Frontal cortex (tissue), 4 donors: ENCODE data around the gene FAM89B. TPM values are rescaled to one million over a fixed set of nuclear protein-coding genes. Genes with fewer than 3 reads are reported as not detected.

Source experiments
- DNase-seq, 2 donors: peaks; one replicate each; pipeline ENCODE4 v3.0.0; 2012; ENCODE audit warnings: low spot score in 2 of 2
- FAIRE-seq: peaks from 2 replicates; lab custom pipeline; 2012; peaks lifted over from hg19 to GRCh38; lab: Jason Lieb, UNC
- small RNA-seq: library from RNA; depleted of rRNA; stranded (forward); fragments of <200 nt; gene quantifications from one replicate; pipeline ENCODE3, GENCODE V24; 2014
- total RNA-seq: library from RNA; depleted of rRNA; stranded (reverse); fragments of >200 nt; gene quantifications from one replicate; pipeline ENCODE4 v1.2.3, GENCODE V29; 2014
- donor health status: control.
- donor health status: control.
- donor health status: control.

The FAM89B gene
- total RNA-seq, 1 donor from 2014 or later, result 19.6 TPM

DNA sequence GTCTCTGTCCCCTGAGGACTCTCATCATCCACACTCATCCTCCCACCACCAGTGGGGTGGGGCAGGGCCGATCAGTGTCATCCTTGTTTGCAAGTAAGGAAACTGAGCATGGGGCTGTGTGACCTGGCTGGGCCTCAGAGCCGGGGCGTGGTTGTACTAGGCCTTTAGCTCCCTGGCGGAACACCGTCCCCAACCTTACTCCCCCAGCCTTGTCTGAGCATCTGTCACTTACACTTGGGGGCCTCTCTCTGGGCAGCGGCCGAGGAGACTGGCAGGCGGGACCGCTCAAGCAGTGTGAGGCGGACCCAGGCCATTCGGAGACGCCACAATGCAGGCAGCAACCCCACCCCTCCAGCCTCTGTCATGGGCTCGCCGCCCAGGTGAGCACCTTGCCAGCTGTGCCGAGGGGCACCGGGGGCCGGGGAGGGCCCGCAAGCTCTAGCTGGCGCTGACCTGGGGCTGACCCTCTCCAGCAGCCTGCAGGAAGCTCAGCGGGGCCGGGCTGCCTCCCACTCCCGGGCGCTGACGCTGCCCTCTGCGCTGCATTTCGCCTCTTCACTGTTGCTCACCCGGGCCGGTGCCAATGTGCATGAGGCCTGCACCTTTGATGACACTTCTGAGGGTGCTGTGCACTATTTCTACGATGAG is 47.1 kb downstream of the FAM89B start:
- FAIRE-seq, result no peak
- no peak for DNase-seq

DNA sequence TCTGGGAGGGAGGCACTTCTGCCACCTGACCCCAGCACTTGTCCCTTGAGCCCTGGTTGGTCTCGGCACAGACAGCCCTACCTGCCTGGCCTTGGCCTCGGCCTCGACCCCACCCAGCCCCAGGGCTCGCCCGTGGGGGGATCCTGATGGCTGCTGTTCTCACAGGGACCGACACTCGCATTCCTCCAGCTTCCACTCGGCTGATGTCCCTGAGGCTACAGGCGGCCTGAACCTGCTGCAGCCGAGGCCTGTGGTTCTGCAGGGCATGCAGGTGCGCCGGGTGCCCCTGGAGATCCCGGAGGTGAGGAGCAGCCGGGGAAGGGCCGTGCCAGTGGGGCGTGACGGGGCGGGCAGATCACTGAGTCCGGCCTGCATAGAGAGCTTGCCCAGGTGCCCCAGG is 48.3 kb downstream of the FAM89B start:
- no peak for FAIRE-seq
- DNase-seq, result no peak

DNA sequence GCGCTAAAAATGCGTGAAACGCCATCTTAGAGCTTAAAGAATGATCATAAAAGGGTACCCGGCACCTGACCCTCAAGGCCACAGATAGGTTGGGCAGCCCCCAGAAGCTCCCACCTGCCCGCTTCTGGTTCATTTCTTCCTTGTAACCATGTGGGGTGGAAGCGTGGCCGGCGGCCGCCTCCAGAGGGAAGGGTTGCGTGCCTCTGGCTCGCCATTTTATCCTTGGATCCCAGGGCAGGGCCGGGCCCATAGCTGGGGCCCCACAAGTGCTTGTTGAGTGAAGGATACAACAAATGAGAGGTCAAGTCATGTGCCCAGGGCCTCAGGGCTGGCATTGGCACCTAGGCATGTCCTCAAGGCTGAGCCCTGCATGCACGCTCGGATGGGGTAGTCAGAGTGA is 49.1 kb downstream of the FAM89B start:
- no peak for FAIRE-seq

DNA sequence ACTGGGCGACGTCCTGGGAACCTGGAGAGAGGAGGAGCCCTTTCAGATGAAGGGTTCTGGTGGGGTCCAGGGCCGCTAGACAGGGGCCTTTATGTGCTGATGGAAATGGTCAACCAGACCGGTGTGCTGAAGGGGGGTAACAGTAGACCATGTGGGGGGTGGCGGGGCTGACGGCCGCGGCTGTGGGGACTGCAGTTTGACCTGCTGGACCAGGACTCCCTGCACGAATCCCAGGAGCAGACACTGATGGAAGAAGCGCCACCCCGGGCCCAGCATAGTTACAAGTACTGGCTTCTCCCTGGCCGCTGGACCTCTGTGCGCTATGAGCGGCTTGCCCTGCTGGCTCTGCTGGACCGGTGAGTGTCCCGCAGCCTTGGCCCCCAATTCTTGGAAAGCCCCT is 49.7 kb downstream of the FAM89B start:
- FAIRE-seq, result no peak
- no peak for DNase-seq

More for the DNA sequence above, 49.1 kb downstream of the FAM89B start:
- DNase-seq, result no peak

DNA sequence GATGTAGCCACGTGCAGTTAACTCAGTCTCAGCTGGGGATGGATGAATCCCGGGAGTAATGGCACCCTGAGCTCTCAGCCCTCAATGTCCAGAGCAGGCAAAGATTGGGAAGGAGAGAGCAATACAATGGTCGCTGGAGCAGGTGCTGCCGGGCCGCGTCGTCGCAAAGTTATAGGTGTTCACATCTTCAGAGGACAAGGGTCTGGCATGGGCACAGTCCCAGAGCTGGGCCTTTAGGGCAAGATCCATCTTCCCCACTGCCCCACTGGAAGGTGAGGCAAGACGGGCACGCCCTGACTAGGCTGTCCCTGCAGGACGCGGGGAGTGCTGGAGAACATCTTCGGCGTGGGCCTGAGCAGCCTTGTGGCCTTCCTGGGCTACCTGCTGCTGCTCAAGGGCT is 50.8 kb downstream of the FAM89B start:
- DNase-seq (no peak), FAIRE-seq (no peak)

Small RNA genes lying within 50 kb of the gene (small RNA-seq; reads per million reads assigned to genes)
- gene AP001362.1, result not detected

Other genes starting within 250 kb of the FAM89B start
- gene DPF2, start 238.7 kb upstream of the FAM89B start, total RNA-seq, result 17.5 TPM
- gene TIGD3, start 217.8 kb upstream of the FAM89B start, total RNA-seq, result 5.3 TPM
- 0.41 TPM for gene SLC25A45, start 189.9 kb upstream of the FAM89B start, total RNA-seq
- 8.2 TPM for gene FRMD8, start 185.9 kb upstream of the FAM89B start, total RNA-seq
- gene NEAT1, start 149.7 kb upstream of the FAM89B start, total RNA-seq, result 1.6 TPM
- gene MALAT1, start 73.5 kb upstream of the FAM89B start, total RNA-seq, result 6,549 TPM
- gene SCYL1, start 47.5 kb upstream of the FAM89B start, total RNA-seq, result 39.1 TPM
- gene LTBP3, start 14.2 kb upstream of the FAM89B start, total RNA-seq, result 17.5 TPM
- 15.9 TPM for gene ZNRD2, start 2.1 kb upstream of the FAM89B start, total RNA-seq
- 8.6 TPM for gene EHBP1L1, start 3.5 kb downstream of the FAM89B start, total RNA-seq
- gene KCNK7, start 23.3 kb downstream of the FAM89B start, total RNA-seq, result not detected
- gene MAP3K11, start 41.7 kb downstream of the FAM89B start, total RNA-seq, result 6.9 TPM
- gene PCNX3, start 43.2 kb downstream of the FAM89B start, total RNA-seq, result 7.7 TPM
- gene SIPA1, start 65.6 kb downstream of the FAM89B start, total RNA-seq, result 3.7 TPM
- 16.3 TPM for gene RELA, start 90.4 kb downstream of the FAM89B start, total RNA-seq
- 61.1 TPM for gene KAT5, start 139.7 kb downstream of the FAM89B start, total RNA-seq
- gene RNASEH2C, start 148.3 kb downstream of the FAM89B start, total RNA-seq, result 9.4 TPM
- 4.1 TPM for gene AP5B1, start 208.4 kb downstream of the FAM89B start, total RNA-seq
- under 0.01 TPM for gene OVOL1, start 214.5 kb downstream of the FAM89B start, total RNA-seq